GM19239 (cell line): ENCODE measurements around the gene SPPL3.
"Not testable (repeated sequence)": the region's sequence is repeated elsewhere in the genome, so short reads cannot be mapped to it uniquely, and the experiment has no call there.

Experiments used
- DNase-seq: peaks from one replicate; pipeline ENCODE4 v3.0.0; 2011; ENCODE audit warnings: low spot score; ENCODE audit not compliant: insufficient read length
- FAIRE-seq: peaks from 2 replicates; lab custom pipeline; 2011; peaks lifted over from hg19 to GRCh38; lab: Jason Lieb, UNC

SPPL3 gene

DNA sequence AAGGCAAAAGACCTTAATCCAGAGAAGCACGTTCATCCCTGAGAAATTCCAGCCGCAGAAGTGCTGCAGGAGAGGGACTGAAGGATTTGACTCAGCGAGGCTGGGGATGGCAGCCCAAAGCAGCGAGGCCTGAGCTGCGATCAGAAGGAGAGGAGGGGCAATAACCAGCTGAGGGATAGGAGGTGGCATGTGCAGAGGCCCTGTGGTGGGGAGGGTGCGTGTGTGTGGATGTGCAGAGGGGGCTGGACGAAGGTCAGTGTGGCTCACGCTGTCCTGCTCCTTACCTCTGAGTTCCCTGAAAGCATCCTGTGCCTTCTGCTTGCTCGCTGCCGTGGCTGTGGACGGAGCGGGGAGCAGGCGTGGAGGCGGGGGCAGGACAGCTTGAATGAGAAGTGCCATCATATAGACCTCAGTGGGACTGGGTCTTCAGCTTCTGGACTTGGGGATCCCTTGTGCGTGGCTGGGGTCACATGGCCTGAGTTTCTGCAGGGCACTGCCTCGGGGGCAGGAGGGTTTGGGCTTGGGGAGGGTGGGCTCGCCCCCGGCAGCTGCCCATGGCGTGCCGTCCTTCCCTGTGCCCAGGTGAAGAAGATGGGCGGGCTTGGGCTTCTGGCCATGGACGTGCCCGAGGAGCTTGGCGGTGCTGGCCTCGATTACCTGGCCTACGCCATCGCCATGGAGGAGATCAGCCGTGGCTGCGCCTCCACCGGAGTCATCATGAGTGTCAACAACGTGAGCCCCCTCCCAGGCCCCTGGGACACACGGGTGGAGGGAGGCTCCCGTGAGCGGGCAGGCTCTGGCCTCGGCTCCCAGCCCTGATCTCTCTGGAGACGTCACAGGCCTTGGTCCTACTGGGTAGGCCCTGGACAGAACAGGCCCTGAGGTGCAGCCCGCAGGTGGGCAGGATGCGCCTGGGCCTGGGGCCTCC, 167.5 kb downstream of the SPPL3 start:
- DNase-seq (no peak), FAIRE-seq (no peak)

GRCh38 chr12:120735181-120735580, 169.0 kb downstream of the SPPL3 start:
- no peak for DNase-seq
- no peak for FAIRE-seq

DNA sequence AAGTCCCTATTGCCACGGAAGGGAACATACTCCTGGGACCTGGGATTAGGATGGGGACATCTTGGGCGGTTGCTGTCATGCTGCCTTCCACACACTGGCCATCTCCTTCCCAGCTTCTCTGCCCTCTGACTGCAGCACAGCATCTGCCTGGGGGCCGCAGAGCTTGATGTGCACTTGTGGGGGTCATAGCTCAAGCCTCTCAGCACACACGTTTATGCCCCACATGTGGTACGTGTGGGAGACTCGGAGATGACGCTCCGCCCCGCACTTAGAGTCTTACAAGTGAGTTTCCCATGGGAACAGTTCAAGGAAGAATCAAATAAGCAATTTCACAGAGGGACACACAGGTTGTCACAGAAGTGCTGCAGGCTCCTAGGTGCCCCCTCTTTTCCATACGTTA, 169.9 kb downstream of the SPPL3 start:
- DNase-seq = no peak
- no peak for FAIRE-seq

DNA sequence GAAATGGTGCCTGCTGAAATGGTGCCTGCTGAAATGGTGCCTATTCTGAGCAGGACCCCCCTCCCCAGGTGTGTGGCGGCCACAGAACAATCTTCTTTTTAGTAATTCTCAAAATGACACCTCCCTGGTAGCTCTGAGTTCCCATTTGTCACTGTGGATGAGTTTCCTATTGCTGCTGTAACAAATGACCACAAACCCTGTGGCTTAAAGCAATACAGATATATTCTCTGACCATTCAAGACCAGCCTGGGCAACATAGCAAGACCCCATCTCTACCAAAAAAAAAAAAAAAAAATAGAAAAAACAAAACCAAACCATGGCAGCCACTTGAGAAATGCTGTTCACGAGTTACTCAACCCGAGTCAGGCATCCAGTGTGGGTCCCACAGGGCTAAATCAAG, 170.6 kb downstream of the SPPL3 start:
- FAIRE-seq (no peak), DNase-seq (no peak)

GRCh38 chr12:120732198-120732597, 172.0 kb downstream of the SPPL3 start:
- not testable (repeated sequence) for FAIRE-seq, DNase-seq

GRCh38 chr12:120726961-120727360, 177.2 kb downstream of the SPPL3 start:
- DNase-seq = no peak
- FAIRE-seq = no peak

DNA sequence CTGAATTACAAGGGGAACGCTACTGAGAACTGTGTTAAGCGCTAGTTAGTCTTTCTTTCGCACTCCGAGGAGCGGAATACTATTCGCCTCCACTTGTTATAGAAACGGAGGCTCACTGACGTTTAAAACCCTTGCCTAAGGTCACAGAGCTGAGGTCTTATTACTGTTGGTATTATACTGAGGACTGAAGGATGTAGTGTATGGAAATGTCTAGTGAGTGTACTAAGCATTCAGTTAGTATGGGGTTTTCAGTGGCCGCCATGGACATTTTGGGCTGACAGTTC, 177.7 kb downstream of the SPPL3 start:
- FAIRE-seq (no peak), DNase-seq (no peak)

GRCh38 chr12:120725659-120726509, 178.3 kb downstream of the SPPL3 start, which contains the start of gene ACADS:
Gene ACADS, plus strand, starts transcription at chr12:120725826. Its CDS starts 60 bp downstream, at chr12:120725886.
- DNase-seq (peak; percentile 99), FAIRE-seq (peak; percentile 82)

GRCh38 chr12:120725151-120725658, 179.0 kb downstream of the SPPL3 start:
- DNase-seq (no peak), FAIRE-seq (no peak)

GRCh38 chr12:120724720-120725119, 179.4 kb downstream of the SPPL3 start:
- DNase-seq (no peak), FAIRE-seq (no peak)

- no peak for FAIRE-seq
- DNase-seq = no peak
Measured at GRCh38 chr12:120722784-120723183, 181.4 kb downstream of the SPPL3 start.

DNA sequence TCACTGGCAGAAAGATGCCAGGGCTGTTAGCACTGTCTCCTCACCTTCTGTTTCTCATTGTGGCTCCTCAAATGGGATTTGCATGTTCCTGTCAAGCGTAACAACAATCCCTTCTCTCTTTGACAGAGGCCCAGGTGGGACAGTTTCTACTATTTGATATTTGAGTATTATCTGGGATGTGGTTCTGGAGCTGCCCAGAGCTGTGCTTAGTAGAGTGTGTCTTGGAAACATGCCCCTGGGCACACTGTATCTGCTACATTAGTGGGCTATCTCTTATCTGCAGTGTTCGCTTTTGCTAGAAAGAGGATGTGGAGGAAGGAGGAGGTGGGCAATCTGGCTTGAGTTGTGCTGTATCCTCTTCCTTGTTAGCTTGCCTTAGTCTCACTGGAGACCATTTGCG, 182.3 kb downstream of the SPPL3 start:
- FAIRE-seq (peak; percentile 92), DNase-seq (no peak)

- FAIRE-seq (no peak), DNase-seq (no peak)
Measured at GRCh38 chr12:120720987-120721801, 183.0 kb downstream of the SPPL3 start.

- DNase-seq (no peak), FAIRE-seq (peak; percentile 14)
Measured at GRCh38 chr12:120720234-120720986, 183.7 kb downstream of the SPPL3 start.

GRCh38 chr12:120719496-120720233, 184.5 kb downstream of the SPPL3 start:
- DNase-seq (no peak), FAIRE-seq (peak; percentile 35)

GRCh38 chr12:120719072-120719471, 185.1 kb downstream of the SPPL3 start:
- FAIRE-seq = peak; percentile 89
- DNase-seq = no peak

GRCh38 chr12:120718055-120718454, 186.1 kb downstream of the SPPL3 start:
- no peak for DNase-seq
- no peak for FAIRE-seq

- FAIRE-seq = peak; percentile 98
- DNase-seq = peak; percentile 61
Measured at GRCh38 chr12:120713861-120714482, 190.2 kb downstream of the SPPL3 start.
